Smooth muscle cell (in vitro differentiated cells): Measurements from ENCODE around the gene MTA3. TPM values are rescaled to one million over a fixed set of nuclear protein-coding genes. Genes with fewer than 3 reads are reported as not detected.
"Not testable (repeated sequence)": the region's sequence is repeated elsewhere in the genome, so short reads cannot be mapped to it uniquely, and the experiment has no call there.

ENCODE experiments used
- DNase-seq: peaks from one replicate; lab custom pipeline; 2025; ENCODE audit not compliant: unreplicated experiment; lab: John Stamatoyannopoulos, UW
- H2AFZ ChIP-seq: fragments of 200-600 bp; sonication (generic); 2 replicates; pipeline ENCODE4 v1.6.0; 2016; ENCODE audit warnings: antibody characterized with exemption, low read depth, mild to moderate bottlenecking
- H3F3A ChIP-seq: fragments of 200-600 bp; sonication (generic); 2 replicates; pipeline ENCODE4 v1.6.0; 2017; ENCODE audit warnings: antibody characterized with exemption, low read depth
- H3K27ac ChIP-seq: fragments of 200-600 bp; sonication (generic); 2 replicates; pipeline ENCODE4 v1.5.1; 2016; ENCODE audit warnings: low read depth, mild to moderate bottlenecking
- H3K27me3 ChIP-seq: fragments of 200-600 bp; sonication (generic); 2 replicates; pipeline ENCODE4 v1.6.1; 2016; ENCODE audit warnings: low read depth, mild to moderate bottlenecking
- H3K36me3 ChIP-seq: fragments of 200-600 bp; sonication (generic); 2 replicates; pipeline ENCODE4 v1.5.1; 2016; ENCODE audit warnings: low read depth
- H3K4me1 ChIP-seq: fragments of 200-600 bp; sonication (generic); 2 replicates; pipeline ENCODE4 v1.5.1; 2016; ENCODE audit warnings: low read depth
- H3K4me2 ChIP-seq: fragments of 200-600 bp; sonication (generic); 2 replicates; pipeline ENCODE4 v1.6.0; 2016; ENCODE audit warnings: mild to moderate bottlenecking
- H3K4me3 ChIP-seq: fragments of 200-600 bp; sonication (generic); 2 replicates; pipeline ENCODE4 v1.5.1; 2016; ENCODE audit warnings: mild to moderate bottlenecking
- H3K79me2 ChIP-seq: fragments of 200-600 bp; sonication (generic); 2 replicates; pipeline ENCODE4 v1.6.0; 2016; ENCODE audit warnings: low read depth, mild to moderate bottlenecking
- H3K9ac ChIP-seq: fragments of 200-600 bp; sonication (generic); 2 replicates; pipeline ENCODE4 v1.6.0; 2016; ENCODE audit warnings: low read depth
- H3K9me3 ChIP-seq: fragments of 200-600 bp; sonication (generic); replicated peaks from 2 replicates; pipeline ENCODE4 v1.5.1; 2016; ENCODE audit warnings: low read depth
- H4K20me1 ChIP-seq: fragments of 200-600 bp; sonication (generic); 2 replicates; pipeline ENCODE4 v1.6.0; 2016; ENCODE audit warnings: low read depth
- CTCF ChIP-seq: fragments of 200-600 bp; sonication (generic); IDR thresholded peaks from 2 replicates; pipeline ENCODE4 v1.5.1; 2017; ENCODE audit warnings: borderline replicate concordance, mild to moderate bottlenecking, antibody characterized with exemption; ENCODE audit not compliant: insufficient read depth, poor library complexity, severe bottlenecking
- WGBS: methylation state at CpG from one replicate; pipeline ENCODE4 v1.1.7; 2016; ENCODE audit warnings: low lambda C conversion rate; 5-methylcytosine and 5-hydroxymethylcytosine counted together
- polyA plus RNA-seq: library from polyadenylated mRNA; unstranded; fragments of >200 nt; fragmentation: Nextera tagmentation; extraction: Ambion mirVana; gene quantifications from 2 replicates; pipeline ENCODE4 v1.2.1, GENCODE V29; 2016
- total RNA-seq: library from RNA; depleted of rRNA; stranded (reverse); fragments of >200 nt; gene quantifications from 2 replicates; pipeline ENCODE4 v1.2.3, GENCODE V29; 2014

MTA3 gene
- total and polyA plus RNA-seq, 2 experiments from 2014 or later, result 27.5 to 29.8 TPM

GRCh38 chr2:42575458-42576064 is 7.1 kb downstream of the MTA3 start:
- Histone ChIP-seq H3K4me1 (peaks cover 13% of the 10 kb centered on the region), H3K79me2 (peaks cover 88% of the 10 kb centered on the region), H3K9me3 (no peaks in the 10 kb centered on the region), H4K20me1 (peaks cover 58% of the 10 kb centered on the region), H3K9ac (no peak overlapping the region), H3K27me3 (no peaks in the 10 kb centered on the region), H3K4me3 (no peak overlapping the region), H3K27ac (no peak overlapping the region), H3K4me2 (no peak overlapping the region), H2AFZ (no peak overlapping the region), H3K36me3 (peaks cover 4% of the 10 kb centered on the region), H3F3A (no peaks in the 10 kb centered on the region)
- TF ChIP-seq CTCF, result no peak
- no peak for DNase-seq
- whole genome bisulfite sequencing, result 90% methylated on average over 3 of the region's 3 CpGs

GRCh38 chr2:42578621-42579020 is 10.2 kb downstream of the MTA3 start:
- Histone ChIP-seq H3K27ac (no peak overlapping the region), H3K4me3 (no peak overlapping the region), H2AFZ (no peak overlapping the region), H3F3A (no peaks in the 10 kb centered on the region), H3K36me3 (peaks cover 11% of the 10 kb centered on the region), H4K20me1 (peaks cover 80% of the 10 kb centered on the region), H3K9ac (no peak overlapping the region), H3K27me3 (no peaks in the 10 kb centered on the region), H3K79me2 (peaks cover 84% of the 10 kb centered on the region), H3K4me1 (peaks cover 13% of the 10 kb centered on the region), H3K9me3 (no peaks in the 10 kb centered on the region), H3K4me2 (no peak overlapping the region)
- TF ChIP-seq CTCF, result no peak
- 63% methylated on average over 2 of the region's 2 CpGs for WGBS
- no peak for DNase-seq

- no peak for TF ChIP-seq CTCF
- Histone ChIP-seq H3K4me2 (no peak overlapping the region), H3K79me2 (peaks cover 78% of the 10 kb centered on the region), H3F3A (no peaks in the 10 kb centered on the region), H3K27ac (no peak overlapping the region), H3K4me3 (no peak overlapping the region), H3K36me3 (peaks cover 11% of the 10 kb centered on the region), H3K4me1 (peaks cover 13% of the 10 kb centered on the region), H3K9me3 (no peaks in the 10 kb centered on the region), H3K27me3 (no peaks in the 10 kb centered on the region), H2AFZ (no peak overlapping the region), H3K9ac (no peak overlapping the region), H4K20me1 (peaks cover 82% of the 10 kb centered on the region)
- WGBS, result 100% methylated on average over 5 of the region's 6 CpGs
- no peak for DNase-seq
Observed at GRCh38 chr2:42581257-42581656, 12.8 kb downstream of the MTA3 start.

- not testable (repeated sequence) for H3F3A ChIP-seq, H3K36me3 ChIP-seq, H3K4me3 ChIP-seq, H3K9ac ChIP-seq, H2AFZ ChIP-seq, H3K4me2 ChIP-seq, H3K4me1 ChIP-seq, DNase-seq, H3K9me3 ChIP-seq, H3K27ac ChIP-seq, H3K27me3 ChIP-seq
- WGBS, result 100% methylated on average over 3 of the region's 3 CpGs
- peaks cover 76% of the 10 kb centered on the region for H3K79me2 ChIP-seq
- H4K20me1 ChIP-seq, result peaks cover 75% of the 10 kb centered on the region
Observed at GRCh38 chr2:42584628-42585027, 16.2 kb downstream of the MTA3 start.
